Right lobe of liver (tissue), 4 donors: ENCODE data around the gene BTC.

Experiments used
- CTCF ChIP-seq, 4 donors: fragments of 200-600 bp in 3 of 4; fragments of 450-650 bp in 1 of 4; IDR thresholded peaks; one replicate each; pipeline versions ENCODE4 v1.5.1 to v1.8.0; 2016 to 2022; ENCODE audit warnings: antibody characterized with exemption in 4 of 4, mild to moderate bottlenecking in 2 of 4
- POLR2A ChIP-seq: fragments of 450-650 bp; IDR thresholded peaks from one replicate; pipeline ENCODE4 v1.6.1; 2017; ENCODE audit warnings: antibody characterized with exemption, mild to moderate bottlenecking
- donor health status: DM: no; HTN: no; CAD: no.
- donor health status: DM: no; HTN: no; CAD: no.
- donor health status: DM: no; HTN: yes; CAD: no.

GRCh38 chr4:74768857-74769525 lies 25.3 kb downstream of the BTC start:
- TF ChIP-seq CTCF (IDR thresholded peaks at IDR 0.05) (peak in 1 of 4 donors; percentile 5), POLR2A (no peak)
